Measurements from ENCODE around the gene INS.

Gene INS

GRCh38 chr11:2142762-2143202 lies 18.2 kb downstream of the INS start:
- DNase-seq: no peak

- no peak for DNase-seq
Measured at GRCh38 chr11:2142300-2142759, 18.7 kb downstream of the INS start.

- DNase-seq: no peak
Measured at GRCh38 chr11:2140411-2141400, 20.3 kb downstream of the INS start.

DNA sequence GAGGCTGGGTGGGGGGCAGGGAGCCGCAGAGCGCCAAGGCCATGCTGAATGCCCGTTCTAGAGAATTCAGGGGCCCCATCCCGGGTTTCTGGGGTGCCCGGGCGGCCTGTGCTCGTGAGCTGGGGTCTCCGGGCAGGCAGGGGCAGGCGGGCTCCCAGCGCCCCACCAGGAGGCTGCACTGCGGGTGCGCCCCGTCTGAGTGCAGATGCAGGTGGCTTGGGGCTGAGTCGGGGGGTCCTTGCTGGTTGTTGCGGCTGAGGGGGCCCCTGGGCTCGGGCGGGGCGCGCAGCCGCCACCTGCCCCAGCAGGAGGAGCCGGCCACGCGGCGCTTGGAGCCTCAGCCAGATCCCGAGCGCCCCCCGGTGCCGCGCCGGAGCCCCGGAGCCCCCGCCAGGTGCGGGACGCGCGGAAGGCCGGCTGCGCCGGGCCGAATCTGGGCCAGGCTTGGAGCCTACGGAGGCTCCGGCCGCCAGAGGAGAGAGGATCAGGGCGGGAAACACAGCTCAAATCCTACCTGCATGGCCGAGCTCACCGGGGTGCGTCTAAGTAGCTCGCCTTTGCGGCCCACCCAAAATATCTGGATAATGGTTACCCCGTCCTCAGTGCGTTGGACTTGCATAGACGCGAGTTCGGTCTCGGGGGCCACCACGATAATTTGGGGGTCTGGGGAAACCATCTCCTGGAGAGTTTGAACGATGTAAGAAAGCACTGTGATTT lies 21.2 kb downstream of the INS start:
- DNase-seq: no peak

DNA sequence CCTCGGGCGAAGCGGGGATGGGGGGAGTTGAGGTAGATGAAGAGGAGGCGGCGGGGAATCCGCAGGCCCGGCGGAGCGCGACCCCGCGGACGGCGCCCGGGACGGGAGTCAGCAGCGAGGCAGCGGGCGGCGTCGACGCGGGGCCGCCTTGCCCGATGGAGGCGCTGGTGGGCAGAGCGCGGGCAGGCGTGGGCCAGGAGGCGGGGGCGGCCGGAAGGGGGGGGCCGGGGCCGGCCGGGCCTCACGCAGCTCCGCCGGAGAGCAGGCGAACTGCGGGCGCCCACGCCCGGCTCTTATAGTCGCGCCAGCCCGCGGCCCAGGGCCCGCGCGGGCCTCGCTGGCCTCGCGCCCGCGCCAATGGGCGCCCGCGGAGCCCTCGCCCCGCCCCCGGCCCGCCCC lies 21.9 kb downstream of the INS start, which contains the start of gene IGF2:
IGF2 (minus strand) TSS at position 267 of the 399 bp plus-strand sequence. CDS start 3,866 bp downstream, outside the sequence.
- no peak for DNase-seq

DNA sequence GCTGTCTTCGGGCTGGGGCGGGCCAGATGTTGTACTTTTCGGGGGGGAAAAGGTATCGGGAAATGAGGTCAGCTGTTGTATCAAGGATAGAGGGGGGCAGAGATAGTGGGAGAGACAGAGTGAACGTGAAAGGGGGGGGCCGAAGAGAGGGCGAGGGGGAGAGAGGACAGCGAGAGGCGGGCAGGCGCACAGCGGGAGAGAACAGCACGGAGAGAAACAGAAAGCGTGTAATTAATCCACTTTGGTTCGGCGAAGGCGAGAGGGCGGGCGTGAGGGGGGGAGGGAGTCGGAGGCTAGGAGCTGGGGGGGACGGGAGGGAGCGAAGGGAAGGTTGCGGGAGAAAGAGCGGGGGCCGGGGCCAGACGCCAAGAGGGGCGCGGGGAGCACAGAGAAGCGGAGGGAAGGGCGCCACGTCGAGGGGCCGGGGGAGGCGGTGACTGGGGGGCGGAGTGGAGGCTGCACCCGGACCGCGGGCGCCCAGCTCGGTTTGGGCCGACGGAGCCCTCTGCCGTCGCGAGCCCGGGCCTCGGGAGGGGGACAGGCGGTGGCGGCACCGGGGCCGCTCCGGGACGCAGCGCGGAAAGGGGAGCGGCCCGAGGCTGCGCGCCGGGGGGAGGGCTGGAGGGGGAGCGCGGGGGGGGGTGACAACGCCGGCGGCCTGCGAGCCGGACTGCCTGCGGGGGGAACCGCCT lies 22.4 kb downstream of the INS start:
- DNase-seq: no peak

GRCh38 chr11:2138068-2138430 lies 23.0 kb downstream of the INS start:
- DNase-seq: no peak

- no peak for DNase-seq
Measured at GRCh38 chr11:2137202-2138067, 23.6 kb downstream of the INS start.

DNA sequence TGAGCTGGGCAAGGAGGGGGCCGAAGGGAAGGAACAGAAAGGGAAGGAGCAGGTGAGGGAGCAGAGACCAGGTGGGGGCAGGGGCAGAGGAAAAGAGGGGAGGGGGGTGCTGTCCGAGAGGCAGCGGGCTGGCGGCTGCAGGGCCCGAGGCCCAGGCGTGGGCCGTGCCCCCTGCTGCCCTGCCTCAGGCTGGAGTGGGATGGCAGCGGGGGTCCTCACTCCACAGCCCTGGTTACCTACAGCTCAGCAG lies 24.1 kb downstream of the INS start:
- no peak for DNase-seq

- no peak for DNase-seq
Measured at GRCh38 chr11:2136209-2136951, 24.6 kb downstream of the INS start.

- DNase-seq: no peak
Measured at GRCh38 chr11:2135648-2136201, 25.3 kb downstream of the INS start.

DNA sequence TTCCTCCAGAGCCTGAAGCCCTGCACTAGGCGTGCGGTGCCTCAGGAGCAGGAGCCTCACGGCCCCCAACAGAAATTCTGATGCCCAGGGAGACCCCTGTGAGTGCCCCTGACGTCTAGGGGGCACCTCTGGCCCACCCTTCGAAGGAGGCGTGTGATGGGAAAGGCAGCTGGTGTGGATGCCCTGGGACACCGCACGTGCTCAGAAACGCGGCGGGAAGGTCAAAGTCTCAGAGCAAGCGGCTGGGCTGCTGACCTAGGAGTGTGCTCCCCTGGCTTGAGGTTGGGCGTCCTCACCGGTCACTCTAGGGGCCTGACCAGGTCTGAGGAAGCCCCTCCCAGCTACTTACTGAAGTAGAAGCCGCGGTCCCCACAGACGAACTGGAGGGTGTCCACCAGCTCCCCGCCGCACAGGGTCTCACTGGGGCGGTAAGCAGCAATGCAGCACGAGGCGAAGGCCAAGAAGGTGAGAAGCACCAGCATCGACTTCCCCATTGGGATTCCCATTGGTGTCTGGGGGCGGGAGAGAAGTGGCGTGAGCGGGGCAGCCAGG lies 25.9 kb downstream of the INS start:
- DNase-seq: no peak

DNA sequence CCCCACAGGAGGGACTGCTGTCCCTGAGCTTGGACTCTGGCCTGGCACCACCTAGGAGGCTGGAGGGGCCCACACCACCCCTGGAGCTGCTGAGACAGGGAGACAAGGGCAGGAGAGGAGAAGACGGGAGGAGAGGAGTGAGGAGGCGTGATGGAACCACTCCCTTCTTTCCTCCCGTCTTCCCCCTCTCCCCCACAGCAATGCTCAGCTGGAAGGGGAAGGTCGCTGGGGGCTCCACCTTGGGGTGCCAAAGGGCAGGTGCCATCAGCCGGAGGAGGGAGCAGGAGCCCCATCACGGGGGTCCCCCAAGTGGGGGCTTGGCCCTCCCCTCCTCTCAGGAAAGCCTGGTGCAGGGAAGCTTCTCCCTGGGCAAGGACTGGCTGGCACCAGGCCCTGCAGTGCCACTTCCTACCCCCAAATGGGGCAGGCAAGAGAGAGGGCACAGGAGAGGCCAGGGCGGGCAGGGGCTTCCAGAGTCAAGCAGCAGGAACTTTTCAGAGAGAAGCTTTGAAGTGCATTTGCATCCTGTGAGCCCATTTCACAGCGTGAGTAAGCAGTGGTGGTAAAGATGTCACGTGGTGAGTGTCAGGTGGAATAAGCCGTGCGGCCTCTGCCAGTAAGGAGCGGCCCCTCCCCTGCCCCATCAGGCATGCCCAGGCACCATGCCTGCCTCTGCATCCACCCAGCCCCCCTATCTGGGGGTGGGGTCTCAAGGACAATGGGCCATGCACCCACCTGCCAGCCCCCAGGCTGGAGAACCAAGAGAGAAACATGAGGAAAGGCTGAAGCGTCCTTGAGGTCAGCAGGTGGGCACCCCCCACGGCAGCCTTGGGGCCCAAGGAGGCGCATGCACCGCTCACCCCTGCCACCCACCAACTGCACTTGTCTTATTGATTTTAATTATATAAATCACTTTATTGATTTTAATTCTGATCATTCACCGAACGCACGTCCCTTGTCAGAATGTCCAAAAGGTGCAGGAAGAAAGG lies 26.7 kb downstream of the INS start:
- DNase-seq: no peak

DNA sequence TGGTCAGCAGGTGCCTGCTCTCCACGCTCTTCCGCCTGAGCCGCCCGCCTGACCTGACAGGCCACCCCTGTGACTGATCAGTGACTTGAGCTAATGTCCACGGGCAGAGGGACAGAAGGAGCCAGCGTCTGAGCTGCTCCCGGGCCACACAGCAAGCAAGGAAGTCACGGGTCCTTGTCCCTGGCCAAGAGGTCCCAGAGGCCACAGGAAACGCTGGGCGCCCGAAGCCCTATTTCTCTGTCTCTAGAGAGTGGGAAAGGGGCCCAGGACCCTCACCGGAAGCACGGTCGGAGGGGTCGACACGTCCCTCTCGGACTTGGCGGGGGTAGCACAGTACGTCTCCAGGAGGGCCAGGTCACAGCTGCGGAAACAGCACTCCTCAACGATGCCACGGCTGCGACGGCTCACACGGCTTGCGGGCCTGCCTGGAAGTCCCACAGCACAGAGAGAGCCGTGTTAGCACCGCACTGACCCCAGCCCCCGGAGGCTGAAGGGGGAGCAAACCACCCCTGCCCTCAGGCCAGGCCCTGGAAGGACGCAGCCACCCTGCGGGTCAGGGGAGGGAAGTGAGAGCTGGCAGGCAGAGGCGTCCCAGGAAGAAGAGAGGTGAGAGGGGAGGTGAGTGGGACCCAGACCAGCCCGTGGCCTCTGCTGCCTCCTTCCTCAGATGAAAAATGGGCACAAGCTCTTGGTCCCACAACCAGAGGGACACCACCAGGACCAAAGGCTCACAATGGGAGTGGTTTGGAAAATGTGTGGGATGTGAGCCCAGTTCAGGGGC lies 27.6 kb downstream of the INS start:
- no peak for DNase-seq

DNA sequence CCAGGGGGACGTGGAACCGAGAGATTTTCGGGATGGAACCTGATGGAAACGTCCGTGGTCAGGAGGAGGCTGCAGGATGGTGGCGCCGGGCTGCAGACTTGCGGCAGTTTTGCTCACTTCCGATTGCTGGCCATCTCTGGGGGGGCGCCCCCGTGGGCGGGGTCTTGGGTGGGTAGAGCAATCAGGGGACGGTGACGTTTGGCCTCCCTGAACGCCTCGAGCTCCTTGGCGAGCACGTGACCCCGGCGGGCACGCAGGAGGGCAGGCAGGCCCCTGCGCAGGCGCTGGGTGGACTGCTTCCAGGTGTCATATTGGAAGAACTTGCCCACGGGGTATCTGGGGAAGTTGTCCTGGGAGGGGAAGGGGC lies 28.2 kb downstream of the INS start:
- DNase-seq: no peak

GRCh38 chr11:2132246-2132645 lies 28.8 kb downstream of the INS start:
- no peak for DNase-seq

DNA sequence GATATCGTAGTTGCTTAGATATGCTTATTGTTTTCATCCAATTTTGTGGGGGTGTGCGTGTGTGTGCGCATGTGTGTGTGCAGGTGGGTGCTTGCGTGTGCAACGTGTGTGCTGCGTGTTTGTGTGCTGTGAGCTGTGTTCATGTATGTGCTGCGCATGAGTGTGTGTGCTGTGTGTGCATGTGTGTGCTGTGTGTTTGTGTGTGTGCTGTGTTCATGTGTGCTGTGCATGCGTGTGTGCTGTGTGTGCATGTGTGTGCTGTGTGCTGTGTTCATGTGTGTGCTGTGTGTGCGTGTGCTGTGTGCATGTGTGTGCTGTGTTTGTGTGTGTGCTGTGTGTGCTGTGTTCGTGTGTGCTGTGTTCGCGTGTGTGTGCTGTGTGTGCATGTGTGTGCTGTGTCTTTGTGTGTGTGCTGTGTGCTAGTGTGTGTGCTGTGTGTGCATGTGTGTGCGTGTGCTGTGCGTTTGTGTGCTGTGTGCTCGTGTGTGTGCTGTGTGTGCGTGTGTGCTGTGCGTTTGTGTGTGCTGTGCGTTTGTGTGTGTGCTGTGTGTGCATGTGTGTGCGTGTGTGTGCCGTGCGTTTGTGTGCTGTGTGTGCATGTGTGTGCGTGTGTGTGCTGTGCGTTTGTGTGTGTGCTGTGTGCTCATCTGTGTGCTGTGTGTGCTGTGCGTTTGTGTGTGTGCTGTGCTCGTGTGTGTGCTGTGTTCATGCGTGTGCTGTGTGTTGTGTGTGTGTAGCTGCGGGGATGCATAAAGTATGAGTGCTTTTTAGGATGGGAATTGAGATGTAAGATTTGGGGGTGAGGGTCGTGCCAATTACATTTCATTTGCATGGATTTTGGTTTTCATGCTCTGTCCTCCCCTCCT lies 29.4 kb downstream of the INS start:
- DNase-seq: no peak

- no peak for DNase-seq
Measured at GRCh38 chr11:2130881-2131352, 30.1 kb downstream of the INS start.
